Neural progenitor cell (in vitro differentiated cells): Measurements from ENCODE around the gene TMEM250. TPM values are rescaled to one million over a fixed set of nuclear protein-coding genes. Genes with fewer than 3 reads are reported as not detected.
A peak's percentile ranks its signal among the peaks of the same experiment; 100 is the strongest.

ENCODE experiments used
- DNase-seq: peaks from one replicate; pipeline ENCODE4 v3.0.0-alpha.2; 2016; ENCODE audit warnings: low spot score
- H2AFZ ChIP-seq: fragments of 200-600 bp; sonication (generic); replicated peaks from 2 replicates; pipeline ENCODE4 v1.6.1; 2016; ENCODE audit warnings: antibody characterized with exemption
- H3F3A ChIP-seq: fragments of 200-600 bp; sonication (generic); 2 replicates; pipeline ENCODE4 v1.6.1; 2016; ENCODE audit warnings: antibody characterized with exemption, low read depth
- H3K27ac ChIP-seq: fragments of 200-600 bp; sonication (generic); 2 replicates; pipeline ENCODE4 v1.5.1; 2016; ENCODE audit warnings: mild to moderate bottlenecking
- H3K27me3 ChIP-seq: fragments of 200-600 bp; sonication (generic); 2 replicates; pipeline ENCODE4 v1.6.1; 2016; ENCODE audit warnings: mild to moderate bottlenecking, moderate library complexity
- H3K36me3 ChIP-seq: fragments of 200-600 bp; sonication (generic); 2 replicates; pipeline ENCODE4 v1.5.1; 2016
- H3K4me1 ChIP-seq: fragments of 200-600 bp; sonication (generic); 2 replicates; pipeline ENCODE4 v1.6.1; 2016; ENCODE audit warnings: mixed run types
- H3K4me2 ChIP-seq: fragments of 200-600 bp; sonication (generic); 2 replicates; pipeline ENCODE4 v1.6.1; 2016
- H3K4me3 ChIP-seq: fragments of 200-600 bp; sonication (generic); 2 replicates; pipeline ENCODE4 v1.5.1; 2016
- H3K79me2 ChIP-seq: fragments of 200-600 bp; sonication (generic); 2 replicates; pipeline ENCODE4 v1.6.1; 2016; ENCODE audit warnings: low read depth
- H3K9ac ChIP-seq: fragments of 200-600 bp; sonication (generic); 2 replicates; pipeline ENCODE4 v1.6.1; 2016
- H3K9me3 ChIP-seq: fragments of 200-600 bp; sonication (generic); 2 replicates; pipeline ENCODE4 v1.5.1; 2016; ENCODE audit warnings: low read depth
- H4K20me1 ChIP-seq: fragments of 200-600 bp; sonication (generic); 2 replicates; pipeline ENCODE4 v1.6.1; 2016; ENCODE audit warnings: low read depth
- H3K27ac Mint-ChIP-seq: 3 replicates; pipeline ENCODE4 v1.8.0; 2021; ENCODE audit warnings: mixed read lengths
- H3K27me3 Mint-ChIP-seq: 2 replicates; pipeline ENCODE4 v1.8.0; 2022; ENCODE audit warnings: low read depth, mild to moderate bottlenecking, inconsistent platforms, moderate library complexity, mixed read lengths; ENCODE audit not compliant: insufficient read depth
- H3K36me3 Mint-ChIP-seq: 3 replicates; pipeline ENCODE4 v1.8.0; 2021; ENCODE audit warnings: mixed read lengths
- H3K4me1 Mint-ChIP-seq: 3 replicates; pipeline ENCODE4 v1.8.0; 2021; ENCODE audit warnings: mixed read lengths
- H3K4me3 Mint-ChIP-seq: 3 replicates; pipeline ENCODE4 v1.8.0; 2021; ENCODE audit warnings: mild to moderate bottlenecking, moderate library complexity, mixed read lengths
- H3K9me3 Mint-ChIP-seq: 3 replicates; pipeline ENCODE4 v1.8.0; 2020; ENCODE audit warnings: mixed read lengths
- EZH2 ChIP-seq: fragments of 200-600 bp; sonication (generic); IDR thresholded peaks from 2 replicates; pipeline ENCODE4 v1.6.1; 2017; ENCODE audit warnings: antibody characterized with exemption, mild to moderate bottlenecking, moderate library complexity
- EZH2phosphoT487 ChIP-seq: fragments of 200-600 bp; sonication (generic); IDR thresholded peaks from 2 replicates; pipeline ENCODE4 v1.6.1; 2017; ENCODE audit warnings: antibody characterized with exemption
- total RNA-seq: library from RNA; depleted of rRNA; stranded (reverse); fragments of >200 nt; gene quantifications from 2 replicates; pipeline ENCODE4 v1.2.3, GENCODE V29; 2015; ENCODE audit warnings: low replicate concordance
- TF ChIP-seq, protein P1 (sequence below): fragments of 200-600 bp; sonication (generic); IDR thresholded peaks from 2 replicates; pipeline ENCODE4 v1.5.1; 2017; ENCODE audit warnings: antibody characterized with exemption, mild to moderate bottlenecking

TMEM250 gene
- total RNA-seq, 1 donor from 2014 or later = 16.3 TPM

DNA sequence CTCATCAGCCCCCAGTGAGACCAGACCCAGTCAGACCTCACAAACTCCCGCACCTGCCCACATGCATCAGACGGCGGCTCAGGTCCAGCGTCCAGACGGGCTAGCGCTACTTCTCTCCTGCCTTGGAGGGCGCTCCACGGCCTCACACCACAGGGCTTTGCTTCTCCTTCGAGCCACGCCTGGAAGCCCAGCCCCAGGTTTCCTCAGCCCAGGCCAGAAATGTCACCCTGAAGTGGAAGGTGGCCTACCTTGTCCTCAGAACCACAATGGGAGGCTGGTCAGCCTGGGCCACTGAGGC lies 26.4 kb downstream of the TMEM250 start:
- peaks cover 11% of the 10 kb centered on the region for H3K27me3 Mint-ChIP-seq
- peak overlapping the region; percentile 57 for H3K4me3 Mint-ChIP-seq
- Histone ChIP-seq H2AFZ (no peak overlapping the region), H3K4me1 (peaks cover 38% of the 10 kb centered on the region), H3K4me3 (no peak overlapping the region), H3F3A (peaks cover 29% of the 10 kb centered on the region), H3K27me3 (peaks cover 36% of the 10 kb centered on the region), H3K27ac (no peak overlapping the region), H4K20me1 (peaks cover 48% of the 10 kb centered on the region), H3K4me2 (no peak overlapping the region), H3K36me3 (no peaks in the 10 kb centered on the region), H3K9me3 (no peaks in the 10 kb centered on the region), H3K9ac (no peak overlapping the region), H3K79me2 (peaks cover 6% of the 10 kb centered on the region)
- peak; percentile 36 for DNase-seq
- no peaks in the 10 kb centered on the region for H3K36me3 Mint-ChIP-seq
- H3K27ac Mint-ChIP-seq = no peak overlapping the region
- peaks cover 17% of the 10 kb centered on the region for H3K4me1 Mint-ChIP-seq
- H3K9me3 Mint-ChIP-seq = no peaks in the 10 kb centered on the region
- TF ChIP-seq EZH2 = no peak
- TF ChIP-seq EZH2phosphoT487 = no peak
- TF ChIP-seq, protein P1, sequence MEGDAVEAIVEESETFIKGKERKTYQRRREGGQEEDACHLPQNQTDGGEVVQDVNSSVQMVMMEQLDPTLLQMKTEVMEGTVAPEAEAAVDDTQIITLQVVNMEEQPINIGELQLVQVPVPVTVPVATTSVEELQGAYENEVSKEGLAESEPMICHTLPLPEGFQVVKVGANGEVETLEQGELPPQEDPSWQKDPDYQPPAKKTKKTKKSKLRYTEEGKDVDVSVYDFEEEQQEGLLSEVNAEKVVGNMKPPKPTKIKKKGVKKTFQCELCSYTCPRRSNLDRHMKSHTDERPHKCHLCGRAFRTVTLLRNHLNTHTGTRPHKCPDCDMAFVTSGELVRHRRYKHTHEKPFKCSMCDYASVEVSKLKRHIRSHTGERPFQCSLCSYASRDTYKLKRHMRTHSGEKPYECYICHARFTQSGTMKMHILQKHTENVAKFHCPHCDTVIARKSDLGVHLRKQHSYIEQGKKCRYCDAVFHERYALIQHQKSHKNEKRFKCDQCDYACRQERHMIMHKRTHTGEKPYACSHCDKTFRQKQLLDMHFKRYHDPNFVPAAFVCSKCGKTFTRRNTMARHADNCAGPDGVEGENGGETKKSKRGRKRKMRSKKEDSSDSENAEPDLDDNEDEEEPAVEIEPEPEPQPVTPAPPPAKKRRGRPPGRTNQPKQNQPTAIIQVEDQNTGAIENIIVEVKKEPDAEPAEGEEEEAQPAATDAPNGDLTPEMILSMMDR = no peak

DNA sequence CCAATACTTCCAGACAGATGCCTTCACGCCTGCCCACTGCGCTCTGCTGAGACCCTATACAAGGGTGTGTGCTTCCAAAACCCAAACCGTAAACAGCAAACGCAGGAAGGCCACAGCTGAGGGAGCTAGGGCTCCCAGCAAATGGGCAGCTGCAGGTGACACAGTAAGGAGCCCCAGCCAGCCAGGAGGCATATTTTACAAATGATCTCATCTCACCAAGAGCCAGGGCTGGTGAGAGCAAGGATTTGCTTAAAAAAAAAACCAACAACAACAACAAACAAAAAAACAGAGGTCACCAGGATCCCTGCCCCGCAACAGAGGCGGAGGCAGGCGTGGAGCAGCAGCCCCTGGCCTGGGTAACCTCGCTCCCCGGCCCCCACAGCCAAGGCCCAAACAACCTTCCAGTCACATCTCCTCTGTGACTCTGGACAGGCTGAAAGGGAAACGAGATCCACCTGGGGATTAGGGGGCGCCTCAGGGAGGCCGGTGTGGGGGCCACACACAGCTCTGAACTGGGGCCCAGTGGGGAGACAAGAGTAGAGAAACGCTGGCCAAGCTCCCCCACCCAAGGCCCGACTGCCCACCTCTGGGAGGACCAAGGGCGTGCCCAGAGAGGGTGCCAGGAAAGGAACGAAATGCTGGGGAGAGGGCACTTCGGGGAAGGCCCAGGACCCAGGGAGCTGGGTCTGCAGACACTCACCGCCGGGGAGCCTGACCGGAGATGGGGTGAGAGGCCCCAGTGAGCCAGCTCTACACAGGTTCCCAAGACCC lies 26.9 kb downstream of the TMEM250 start:
- Histone ChIP-seq H3K27me3 (peaks cover 31% of the 10 kb centered on the region), H3K9me3 (no peaks in the 10 kb centered on the region), H3K79me2 (peaks cover 6% of the 10 kb centered on the region), H3K4me2 (no peak overlapping the region), H3K9ac (no peak overlapping the region), H3K27ac (no peak overlapping the region), H4K20me1 (peaks cover 48% of the 10 kb centered on the region), H2AFZ (no peak overlapping the region), H3K4me1 (peaks cover 38% of the 10 kb centered on the region), H3F3A (peaks cover 28% of the 10 kb centered on the region), H3K4me3 (no peak overlapping the region), H3K36me3 (no peaks in the 10 kb centered on the region)
- DNase-seq = peak; percentile 17
- TF ChIP-seq, protein P1 = no peak
- TF ChIP-seq EZH2phosphoT487 (no peak), EZH2 (no peak)
- Mint-ChIP-seq H3K9me3 (no peaks in the 10 kb centered on the region), H3K4me3 (no peak overlapping the region), H3K36me3 (no peaks in the 10 kb centered on the region), H3K4me1 (peaks cover 18% of the 10 kb centered on the region), H3K27ac (peak overlapping the region; percentile 21), H3K27me3 (peaks cover 11% of the 10 kb centered on the region)

DNA sequence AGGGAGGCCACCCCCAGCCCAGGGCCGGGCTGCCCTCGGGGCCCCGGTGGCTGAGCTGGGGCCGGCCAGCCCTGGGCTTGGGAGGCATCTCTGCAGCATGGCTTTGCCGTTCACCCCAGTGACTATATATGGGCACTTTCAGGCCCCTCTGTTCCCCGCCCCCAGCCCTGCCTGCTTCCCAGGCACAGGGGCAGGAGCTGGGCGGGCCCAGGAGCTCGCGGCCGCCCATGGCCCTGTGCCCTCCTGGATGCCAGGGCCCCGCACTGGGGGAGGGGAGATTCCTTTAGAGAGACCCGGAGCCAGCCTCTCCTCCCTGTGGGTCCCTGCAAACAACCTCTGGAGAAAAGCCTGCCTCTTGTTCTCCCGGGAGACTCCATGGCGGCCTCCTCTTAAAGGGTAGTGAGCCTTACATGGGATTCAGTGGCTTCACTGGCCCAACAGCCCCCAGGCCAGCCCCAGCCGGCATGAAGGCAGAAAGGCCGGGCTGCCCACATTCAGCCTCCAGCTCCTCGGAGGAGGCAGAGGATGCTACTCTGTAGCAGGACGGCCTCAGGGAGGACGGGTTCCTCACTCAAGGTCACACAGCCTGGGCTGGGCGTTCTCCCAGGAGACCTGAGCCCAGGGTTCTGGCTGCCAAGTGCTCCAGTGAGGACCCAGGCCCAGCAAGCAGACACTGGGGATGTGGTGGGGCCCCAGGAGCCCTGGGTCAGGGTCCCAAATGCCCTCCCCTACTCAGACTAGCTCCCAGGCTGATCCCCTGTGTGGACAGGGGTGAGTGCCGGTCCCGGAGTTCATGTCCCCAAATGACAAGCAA lies 27.7 kb downstream of the TMEM250 start:
- Histone ChIP-seq H3K27ac (no peak overlapping the region), H3K4me2 (no peak overlapping the region), H2AFZ (no peak overlapping the region), H3K4me1 (peaks cover 38% of the 10 kb centered on the region), H4K20me1 (peaks cover 46% of the 10 kb centered on the region), H3K79me2 (peaks cover 6% of the 10 kb centered on the region), H3K36me3 (no peaks in the 10 kb centered on the region), H3K4me3 (no peak overlapping the region), H3F3A (peaks cover 21% of the 10 kb centered on the region), H3K27me3 (peaks cover 23% of the 10 kb centered on the region), H3K9me3 (no peaks in the 10 kb centered on the region), H3K9ac (no peak overlapping the region)
- Mint-ChIP-seq H3K4me3 (no peak overlapping the region), H3K27me3 (peaks cover 7% of the 10 kb centered on the region), H3K27ac (peak overlapping the region; percentile 21), H3K4me1 (peaks cover 22% of the 10 kb centered on the region), H3K36me3 (no peaks in the 10 kb centered on the region), H3K9me3 (no peaks in the 10 kb centered on the region)
- TF ChIP-seq EZH2phosphoT487 (no peak), EZH2 (no peak)
- TF ChIP-seq, protein P1 = no peak
- peak; percentile 44 for DNase-seq
